KMS-11 (cell line): ENCODE results near the gene NXT2.
"Not testable (repeated sequence)": the region's sequence is repeated elsewhere in the genome, so short reads cannot be mapped to it uniquely, and the experiment has no call there.

Source experiments
- H2AFZ ChIP-seq: fragments of 200-600 bp; sonication (generic); 2 replicates; pipeline ENCODE4 v1.6.1; 2016; ENCODE audit warnings: antibody characterized with exemption, mixed run types, low read depth
- H3K27ac ChIP-seq: fragments of 200-600 bp; sonication (generic); 2 replicates; pipeline ENCODE4 v1.6.1; 2016; ENCODE audit warnings: mild to moderate bottlenecking, mixed run types
- H3K27me3 ChIP-seq: fragments of 200-600 bp; sonication (generic); 2 replicates; pipeline ENCODE4 v1.6.1; 2017; ENCODE audit warnings: mild to moderate bottlenecking, low read depth, mixed run types, moderate library complexity; ENCODE audit not compliant: insufficient read depth
- H3K36me3 ChIP-seq: fragments of 200-600 bp; sonication (generic); 2 replicates; pipeline ENCODE4 v1.6.1; 2017; ENCODE audit warnings: mild to moderate bottlenecking, mixed run types; ENCODE audit not compliant: insufficient read depth
- H3K4me1 ChIP-seq: fragments of 200-600 bp; sonication (generic); 2 replicates; pipeline ENCODE4 v1.6.1; 2016; ENCODE audit warnings: mild to moderate bottlenecking, low read depth, mixed run types; ENCODE audit not compliant: poor library complexity, severe bottlenecking
- H3K4me2 ChIP-seq: fragments of 200-600 bp; sonication (generic); 2 replicates; pipeline ENCODE4 v1.7.0; 2016; ENCODE audit warnings: mild to moderate bottlenecking, mixed run types
- H3K4me3 ChIP-seq: fragments of 200-600 bp; sonication (generic); IDR thresholded peaks from 2 replicates; pipeline ENCODE4 v1.6.1; 2017; ENCODE audit warnings: low read depth, low read length, mixed read lengths; ENCODE audit not compliant: insufficient read depth
- H3K79me2 ChIP-seq: fragments of 200-600 bp; sonication (generic); 2 replicates; pipeline ENCODE4 v1.6.1; 2016; ENCODE audit warnings: low read depth, mixed run types; ENCODE audit not compliant: insufficient read depth
- H3K9ac ChIP-seq: fragments of 200-600 bp; sonication (generic); 2 replicates; pipeline ENCODE4 v1.6.1; 2016; ENCODE audit warnings: mild to moderate bottlenecking, mixed run types
- H4K20me1 ChIP-seq: fragments of 200-600 bp; sonication (generic); 2 replicates; pipeline ENCODE4 v1.6.1; 2016; ENCODE audit warnings: mild to moderate bottlenecking, mixed run types; ENCODE audit not compliant: insufficient read depth
- TF ChIP-seq, protein P1 (sequence below): fragments of 200-600 bp; sonication (generic); conservative IDR thresholded peaks from 2 replicates; pipeline ENCODE4 v1.6.1; 2017; ENCODE audit warnings: low read depth, mild to moderate bottlenecking, antibody characterized with exemption, low read length, moderate library complexity, mixed read lengths

Gene NXT2

DNA sequence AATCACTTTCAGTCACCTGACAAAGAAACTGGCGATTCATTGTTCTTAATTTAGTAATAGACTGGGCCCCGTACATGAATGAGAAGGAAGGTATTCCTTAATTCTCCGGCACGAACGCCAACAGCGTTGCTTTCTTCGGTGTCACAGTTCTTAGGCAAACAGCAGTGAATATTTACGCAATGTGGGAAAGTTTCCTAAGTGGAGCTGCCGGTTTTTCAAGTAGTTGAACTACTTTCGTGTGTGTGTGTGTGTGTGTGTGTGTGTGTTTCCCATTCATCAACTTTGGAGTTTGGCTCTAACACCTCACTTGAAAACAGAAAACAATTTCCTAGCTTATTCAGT is 651 bp downstream of the NXT2 start:
- H3K36me3 ChIP-seq = no peaks in the 10 kb centered on the region
- H3K4me1 ChIP-seq = peaks cover 12% of the 10 kb centered on the region
- TF ChIP-seq, protein P1, sequence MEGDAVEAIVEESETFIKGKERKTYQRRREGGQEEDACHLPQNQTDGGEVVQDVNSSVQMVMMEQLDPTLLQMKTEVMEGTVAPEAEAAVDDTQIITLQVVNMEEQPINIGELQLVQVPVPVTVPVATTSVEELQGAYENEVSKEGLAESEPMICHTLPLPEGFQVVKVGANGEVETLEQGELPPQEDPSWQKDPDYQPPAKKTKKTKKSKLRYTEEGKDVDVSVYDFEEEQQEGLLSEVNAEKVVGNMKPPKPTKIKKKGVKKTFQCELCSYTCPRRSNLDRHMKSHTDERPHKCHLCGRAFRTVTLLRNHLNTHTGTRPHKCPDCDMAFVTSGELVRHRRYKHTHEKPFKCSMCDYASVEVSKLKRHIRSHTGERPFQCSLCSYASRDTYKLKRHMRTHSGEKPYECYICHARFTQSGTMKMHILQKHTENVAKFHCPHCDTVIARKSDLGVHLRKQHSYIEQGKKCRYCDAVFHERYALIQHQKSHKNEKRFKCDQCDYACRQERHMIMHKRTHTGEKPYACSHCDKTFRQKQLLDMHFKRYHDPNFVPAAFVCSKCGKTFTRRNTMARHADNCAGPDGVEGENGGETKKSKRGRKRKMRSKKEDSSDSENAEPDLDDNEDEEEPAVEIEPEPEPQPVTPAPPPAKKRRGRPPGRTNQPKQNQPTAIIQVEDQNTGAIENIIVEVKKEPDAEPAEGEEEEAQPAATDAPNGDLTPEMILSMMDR = no peak
- peak overlapping the region; percentile 90 for H2AFZ ChIP-seq
- H3K4me3 ChIP-seq = no peak overlapping the region
- H3K79me2 ChIP-seq = 0 out of 2 replicates have a peak, but pooled peaks cover 5% of the 10 kb centered on the region
- H3K27me3 ChIP-seq = no peaks in the 10 kb centered on the region
- H4K20me1 ChIP-seq = no peaks in the 10 kb centered on the region
- peak overlapping the region; percentile 96 for H3K4me2 ChIP-seq
- H3K9ac ChIP-seq = peak overlapping the region; percentile 80; the same call in 1 of the 2 replicates
- H3K27ac ChIP-seq = peak overlapping the region; percentile 91

DNA sequence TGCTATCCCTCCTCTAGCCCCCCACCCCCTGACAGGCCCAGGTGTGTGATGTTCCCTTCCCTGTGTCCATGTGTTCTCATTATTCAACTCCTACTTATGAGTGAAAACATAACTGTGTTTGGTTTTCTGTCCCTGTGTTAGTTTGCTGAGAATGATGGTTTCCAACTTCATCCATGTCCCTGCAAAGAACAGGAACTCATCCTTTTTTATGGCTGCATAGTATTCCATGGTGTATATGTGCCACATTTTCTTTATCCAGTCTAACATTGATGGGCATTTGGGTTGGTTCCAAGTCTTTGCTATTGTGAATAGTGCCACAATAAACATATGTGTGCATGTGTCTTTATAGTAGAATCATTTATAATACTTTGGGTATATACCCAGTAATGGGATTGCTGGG is 2.4 kb downstream of the NXT2 start:
- not testable (repeated sequence) for H3K9ac ChIP-seq, H3K36me3 ChIP-seq
- H3K4me1 ChIP-seq = peaks cover 12% of the 10 kb centered on the region

DNA sequence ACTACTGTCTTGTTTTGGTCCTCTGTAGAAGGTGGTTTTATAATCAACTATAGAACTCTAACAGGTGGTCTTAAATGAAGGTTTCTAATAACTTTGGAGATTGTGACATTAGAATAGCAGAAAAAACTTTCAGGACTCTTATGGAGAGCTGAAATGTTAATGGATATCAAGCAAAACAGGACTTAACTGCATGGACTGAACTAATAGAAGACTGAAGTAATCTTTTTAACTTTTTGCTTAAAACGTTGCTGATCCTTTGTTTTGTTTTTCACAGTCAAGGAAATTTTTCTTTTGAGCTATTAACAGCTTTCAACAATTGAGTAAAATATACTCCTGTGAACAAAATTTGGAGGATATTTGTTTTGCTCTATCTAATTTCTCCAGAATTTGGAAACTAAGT is 17.2 kb downstream of the NXT2 start:
- no peak overlapping the region for H3K9ac ChIP-seq
- no peak overlapping the region for H2AFZ ChIP-seq
- no peaks in the 10 kb centered on the region for H3K36me3 ChIP-seq

More for the DNA sequence above, 2.4 kb downstream of the NXT2 start:
- not testable (repeated sequence) for H3K4me3 ChIP-seq, H3K4me2 ChIP-seq, H4K20me1 ChIP-seq, H2AFZ ChIP-seq, H3K27me3 ChIP-seq, H3K79me2 ChIP-seq, H3K27ac ChIP-seq

DNA sequence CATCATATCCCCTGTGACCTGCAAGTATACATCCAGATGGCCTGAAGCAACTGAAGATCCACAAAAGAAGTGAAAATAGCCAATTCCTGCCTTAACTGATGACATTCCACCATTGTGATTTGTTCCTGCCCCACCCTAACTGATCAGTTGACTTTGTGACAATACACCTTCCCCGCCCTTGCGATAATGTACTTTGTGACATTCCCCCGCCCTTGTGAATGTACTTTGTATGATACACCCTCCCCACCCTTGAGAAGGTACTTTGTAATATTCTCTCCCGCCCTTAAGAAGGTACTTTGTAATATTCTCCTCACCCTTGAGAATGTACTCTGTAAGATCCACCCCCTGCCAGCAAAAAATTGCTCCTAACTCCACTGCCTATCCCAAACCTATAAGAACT is 39.4 kb downstream of the NXT2 start:
- not testable (repeated sequence) for H4K20me1 ChIP-seq, H3K4me1 ChIP-seq, H2AFZ ChIP-seq, H3K27me3 ChIP-seq, H3K9ac ChIP-seq, H3K27ac ChIP-seq, H3K4me3 ChIP-seq, H3K4me2 ChIP-seq, H3K36me3 ChIP-seq, H3K79me2 ChIP-seq

More for the DNA sequence above, 17.2 kb downstream of the NXT2 start:
- Histone ChIP-seq H3K4me2 (no peak overlapping the region), H3K27me3 (no peaks in the 10 kb centered on the region), H4K20me1 (no peaks in the 10 kb centered on the region), H3K4me1 (no peaks in the 10 kb centered on the region), H3K27ac (no peak overlapping the region), H3K79me2 (no peaks in the 10 kb centered on the region), H3K4me3 (no peak overlapping the region)
- TF ChIP-seq, protein P1 = no peak

DNA sequence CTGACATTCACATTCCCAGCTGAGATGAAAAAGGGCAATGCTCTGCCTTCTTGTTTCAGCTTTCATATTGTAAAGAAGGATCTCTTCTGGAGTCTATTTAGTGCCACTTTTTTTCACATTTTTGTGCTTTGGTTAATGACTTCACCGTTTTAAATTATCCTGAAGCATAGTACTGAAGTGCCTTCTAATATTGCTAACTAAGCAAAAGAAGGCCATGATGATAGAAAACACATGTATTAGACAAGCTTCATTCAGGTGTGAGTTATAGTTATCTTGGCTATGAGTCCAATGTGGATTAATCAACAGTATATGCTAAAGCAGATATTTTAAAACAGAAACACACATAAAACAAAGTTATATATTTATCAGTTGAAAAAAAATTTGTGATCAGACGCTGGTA is 40.4 kb downstream of the NXT2 start:
- no peaks in the 10 kb centered on the region for H4K20me1 ChIP-seq
- H3K36me3 ChIP-seq = no peaks in the 10 kb centered on the region
- H3K27ac ChIP-seq = no peak overlapping the region
- TF ChIP-seq, protein P1 = no peak
- no peaks in the 10 kb centered on the region for H3K4me1 ChIP-seq
- no peaks in the 10 kb centered on the region for H3K79me2 ChIP-seq
- H3K27me3 ChIP-seq = no peaks in the 10 kb centered on the region
- no peak overlapping the region for H2AFZ ChIP-seq
- no peak overlapping the region for H3K4me3 ChIP-seq
- no peak overlapping the region for H3K9ac ChIP-seq
- no peak overlapping the region for H3K4me2 ChIP-seq
